ENCODE measurements around the gene UBE2E2.

GRCh38 chr3:23238156-23238555 lies 35.0 kb downstream of the UBE2E2 start:
- TF ChIP-seq CTCF (optimal IDR thresholded peaks at IDR 0.05 in 1 of 3, IDR thresholded peaks at IDR 0.05 in 1 of 3, conservative IDR thresholded peaks at IDR 0.05 in 1 of 3; ENCODE audit: extremely low read depth in 1 of 3, insufficient read depth in 2 of 3, low read length in 3 of 3), result no peak
- no peak for TF ChIP-seq EZH2 (IDR thresholded peaks at IDR 0.05; ENCODE audit: low read length)

All from keratinocyte (primary cell).